Kidney epithelial cell (primary cell): Measurements from ENCODE around the gene PHF3. TPM values are rescaled to one million over a fixed set of nuclear protein-coding genes. Genes with fewer than 3 reads are reported as not detected.

Experiments used
- DNase-seq: peaks from one replicate; pipeline ENCODE4 v3.0.0-alpha.2; 2010; ENCODE audit warnings: low read depth
- H3K27me3 ChIP-seq: 2 replicates; pipeline ENCODE4 v1.6.0; 2011; ENCODE audit warnings: low read length; ENCODE audit not compliant: control insufficient read depth, insufficient read depth
- H3K36me3 ChIP-seq: 2 replicates; pipeline ENCODE4 v1.5.1; 2011; ENCODE audit warnings: low read length; ENCODE audit not compliant: control insufficient read depth, insufficient read depth
- H3K4me3 ChIP-seq: 2 replicates; pipeline ENCODE4 v1.5.1; 2011; ENCODE audit warnings: low read depth, mild to moderate bottlenecking, control low read depth, low read length
- CTCF ChIP-seq: IDR thresholded peaks from 2 replicates; pipeline ENCODE4 v1.5.1; 2011; ENCODE audit warnings: mild to moderate bottlenecking, moderate library complexity, low read length, control low read depth, inconsistent platforms; ENCODE audit not compliant: insufficient read depth, poor library complexity, severe bottlenecking
- total RNA-seq: library from RNA; depleted of rRNA; stranded (reverse); fragments of >200 nt; gene quantifications from 2 replicates; pipeline ENCODE4 v1.2.3, GENCODE V29; 2015

PHF3 gene
- total RNA-seq, 1 donor from 2014 or later = 45.7 TPM

GRCh38 chr6:63683071-63683603 is 47.5 kb downstream of the PHF3 start:
- H3K27me3 ChIP-seq = no peaks in the 10 kb centered on the region
- TF ChIP-seq CTCF = no peak
- no peak overlapping the region for H3K4me3 ChIP-seq
- no peaks in the 10 kb centered on the region for H3K36me3 ChIP-seq
- DNase-seq = no peak

DNA sequence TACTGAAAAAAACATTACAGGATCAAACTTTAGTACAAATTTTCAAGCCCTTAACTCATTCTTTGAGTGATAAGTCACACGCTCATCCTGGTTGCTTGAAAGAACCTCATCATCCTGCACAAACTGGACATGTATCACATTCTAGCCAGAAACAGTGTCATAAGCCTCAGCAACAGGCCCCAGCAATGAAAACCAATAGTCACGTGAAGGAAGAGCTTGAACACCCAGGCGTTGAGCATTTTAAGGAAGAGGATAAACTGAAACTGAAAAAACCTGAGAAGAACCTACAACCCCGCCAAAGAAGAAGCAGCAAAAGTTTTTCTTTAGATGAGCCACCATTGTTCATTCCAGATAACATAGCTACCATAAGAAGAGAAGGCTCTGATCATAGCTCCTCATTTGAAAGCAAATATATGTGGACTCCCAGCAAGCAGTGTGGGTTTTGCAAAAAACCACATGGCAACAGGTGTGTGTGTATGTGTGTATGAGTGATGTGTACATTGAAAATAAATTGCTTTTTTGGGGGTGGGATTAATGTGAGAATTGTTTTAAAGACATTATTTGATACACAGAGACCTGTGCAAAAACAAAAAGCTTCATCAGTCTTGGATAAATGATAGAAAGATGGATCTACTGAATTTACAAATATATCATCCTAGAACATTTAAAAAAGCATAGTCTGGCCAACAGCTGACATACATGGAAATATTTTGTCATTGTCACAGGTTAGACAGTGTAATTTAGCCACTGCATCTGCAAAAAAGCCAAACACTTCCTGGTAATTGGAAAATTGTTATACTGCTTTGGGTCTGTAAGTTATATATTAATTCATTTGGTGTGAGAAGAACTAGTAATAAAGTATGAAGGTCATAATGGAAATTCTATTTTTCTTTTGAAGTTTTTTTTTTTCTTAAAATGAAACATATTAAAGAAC is 50.1 kb downstream of the PHF3 start:
- no peak overlapping the region for H3K4me3 ChIP-seq
- no peak for DNase-seq
- no peak for TF ChIP-seq CTCF
- no peaks in the 10 kb centered on the region for H3K27me3 ChIP-seq
- no peaks in the 10 kb centered on the region for H3K36me3 ChIP-seq

DNA sequence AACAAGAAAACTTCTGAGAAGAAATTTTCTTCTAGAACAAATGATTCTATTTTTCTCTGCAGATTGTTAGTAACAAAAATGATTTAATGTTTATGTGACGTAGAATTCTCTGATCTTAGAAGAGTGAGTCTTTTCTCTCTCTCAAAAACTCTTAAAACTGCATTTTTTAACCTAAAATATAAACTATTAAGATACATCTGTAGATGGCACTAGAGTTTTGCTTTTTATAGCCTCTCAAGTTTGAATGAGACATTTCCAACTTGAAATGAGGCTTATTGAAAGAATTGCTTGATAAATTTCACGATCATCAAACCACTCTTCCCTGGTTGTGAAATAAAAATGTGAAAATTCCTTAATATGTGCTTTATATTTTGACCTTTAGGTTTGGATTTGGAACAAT is 53.8 kb downstream of the PHF3 start:
- no peaks in the 10 kb centered on the region for H3K27me3 ChIP-seq
- no peaks in the 10 kb centered on the region for H3K36me3 ChIP-seq
- no peak for DNase-seq
- TF ChIP-seq CTCF = no peak
- no peak overlapping the region for H3K4me3 ChIP-seq

DNA sequence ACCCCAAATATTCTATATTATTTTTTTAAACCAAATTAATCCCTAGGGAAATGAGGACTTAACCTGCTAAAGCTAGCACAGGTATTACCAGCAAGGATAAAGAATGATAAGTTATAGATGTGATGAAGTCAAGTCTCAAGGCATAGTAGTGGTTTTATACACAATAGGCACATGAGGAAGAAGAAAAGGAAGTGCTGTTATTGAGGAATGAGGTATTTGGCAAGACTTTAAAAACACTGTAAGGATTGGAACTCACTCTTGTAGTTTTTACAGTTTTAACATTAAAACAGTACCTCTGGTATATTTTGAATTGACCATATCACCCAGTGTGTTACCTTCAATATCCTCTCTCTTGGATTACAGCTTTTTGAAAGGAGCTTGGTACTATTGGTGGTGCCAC is 54.6 kb downstream of the PHF3 start:
- no peak for TF ChIP-seq CTCF
- H3K36me3 ChIP-seq = no peaks in the 10 kb centered on the region
- no peaks in the 10 kb centered on the region for H3K27me3 ChIP-seq
- no peak overlapping the region for H3K4me3 ChIP-seq
- DNase-seq = no peak

GRCh38 chr6:63705707-63706106 is 70.1 kb downstream of the PHF3 start:
- peaks cover 2% of the 10 kb centered on the region for H3K36me3 ChIP-seq
- DNase-seq = no peak
- no peaks in the 10 kb centered on the region for H3K27me3 ChIP-seq
- no peak for TF ChIP-seq CTCF
- H3K4me3 ChIP-seq = no peak overlapping the region

- Histone ChIP-seq H3K27me3 (no peaks in the 10 kb centered on the region), H3K4me3 (no peak overlapping the region), H3K36me3 (peaks cover 2% of the 10 kb centered on the region)
- no peak for TF ChIP-seq CTCF
- DNase-seq = no peak
These were observed 71.0 kb downstream of the PHF3 start for GRCh38 chr6:63706630-63707029.
